NCI-H2081 (cell line): ENCODE data around the gene PFKP.
A peak's percentile ranks its signal among the peaks of the same experiment; 100 is the strongest.
"Not testable (repeated sequence)": the region's sequence is repeated elsewhere in the genome, so short reads cannot be mapped to it uniquely, and the experiment has no call there.

Experiments used
- DNase-seq, 2 experiments: peaks; one replicate each; lab custom pipeline; 2025; lab: John Stamatoyannopoulos, UW

The PFKP gene

DNA sequence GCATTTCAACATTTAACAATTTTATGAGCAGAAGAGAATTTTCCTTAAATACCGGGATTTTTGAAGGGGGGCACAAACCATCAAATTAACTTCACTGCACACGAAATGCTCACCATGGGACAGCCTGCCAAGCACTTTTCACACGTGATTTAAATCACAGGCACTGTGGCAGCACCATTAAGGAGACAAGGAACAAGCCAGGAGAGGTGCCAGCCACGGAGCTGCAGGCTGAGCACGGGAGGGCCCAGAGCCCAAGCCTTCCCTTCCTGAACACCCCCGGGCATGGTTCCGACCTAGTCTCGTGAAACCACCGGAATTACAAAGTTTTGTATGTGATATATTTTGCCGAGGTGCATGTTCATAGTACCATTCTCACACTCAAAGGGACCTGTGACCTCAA lies 91.8 kb downstream of the PFKP start:
- DNase-seq = no peak

DNA sequence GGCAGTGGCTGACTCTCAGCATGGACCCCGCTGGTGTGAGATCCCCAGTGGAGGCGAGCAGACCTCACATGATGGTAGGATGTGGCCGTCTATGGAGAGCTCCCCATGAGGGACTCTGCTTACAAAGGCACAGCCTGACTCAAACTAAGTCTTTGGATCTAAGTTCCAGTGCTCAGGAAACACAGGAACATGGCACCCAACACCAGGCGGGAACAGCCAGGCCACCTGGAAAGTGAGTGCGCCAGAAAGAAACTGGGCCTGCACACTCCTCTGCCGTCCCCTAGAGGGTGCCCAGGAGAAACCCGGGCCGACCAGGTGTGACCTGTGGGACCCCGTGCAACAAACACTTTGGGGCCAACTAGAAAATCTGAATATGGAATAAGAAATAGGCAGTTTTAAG lies 95.2 kb downstream of the PFKP start:
- DNase-seq = no peak

DNA sequence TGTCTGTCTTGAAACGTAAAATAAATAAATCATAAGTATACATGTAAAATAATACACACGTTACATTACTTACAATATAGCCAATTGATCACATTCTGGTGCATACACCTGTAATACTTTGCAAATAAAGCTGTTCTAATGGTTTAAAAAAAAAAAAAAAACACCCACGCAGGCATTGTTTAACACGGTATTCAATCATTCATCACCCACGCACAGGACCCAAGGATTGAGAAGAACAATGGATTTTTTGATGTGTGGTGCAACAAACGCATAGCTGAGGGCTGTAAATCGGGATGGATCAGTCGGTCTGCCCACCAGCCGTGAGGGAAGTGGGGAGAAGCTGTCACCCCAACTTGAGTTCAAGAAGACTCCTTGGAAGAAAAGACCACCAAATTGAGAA lies 96.5 kb downstream of the PFKP start:
- no peak for DNase-seq

DNA sequence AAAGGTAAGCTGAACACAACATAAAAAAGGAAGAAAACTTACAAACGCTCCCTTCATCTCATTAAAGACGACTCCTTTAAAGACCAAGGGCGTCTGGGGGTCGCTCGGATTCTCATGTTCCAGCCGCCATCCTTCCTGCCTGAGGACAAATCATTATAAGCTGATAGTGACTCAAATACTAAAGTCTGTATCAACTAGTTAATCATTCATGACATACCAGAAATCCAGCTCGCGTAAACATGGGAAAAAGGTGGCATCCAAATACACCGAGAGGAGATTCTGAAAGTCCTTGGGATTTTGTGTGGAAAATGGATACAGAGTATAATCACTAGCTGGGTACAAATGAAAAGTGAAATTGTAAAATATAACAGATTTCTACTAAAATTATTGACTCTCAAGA lies 97.8 kb downstream of the PFKP start:
- no peak for DNase-seq

DNA sequence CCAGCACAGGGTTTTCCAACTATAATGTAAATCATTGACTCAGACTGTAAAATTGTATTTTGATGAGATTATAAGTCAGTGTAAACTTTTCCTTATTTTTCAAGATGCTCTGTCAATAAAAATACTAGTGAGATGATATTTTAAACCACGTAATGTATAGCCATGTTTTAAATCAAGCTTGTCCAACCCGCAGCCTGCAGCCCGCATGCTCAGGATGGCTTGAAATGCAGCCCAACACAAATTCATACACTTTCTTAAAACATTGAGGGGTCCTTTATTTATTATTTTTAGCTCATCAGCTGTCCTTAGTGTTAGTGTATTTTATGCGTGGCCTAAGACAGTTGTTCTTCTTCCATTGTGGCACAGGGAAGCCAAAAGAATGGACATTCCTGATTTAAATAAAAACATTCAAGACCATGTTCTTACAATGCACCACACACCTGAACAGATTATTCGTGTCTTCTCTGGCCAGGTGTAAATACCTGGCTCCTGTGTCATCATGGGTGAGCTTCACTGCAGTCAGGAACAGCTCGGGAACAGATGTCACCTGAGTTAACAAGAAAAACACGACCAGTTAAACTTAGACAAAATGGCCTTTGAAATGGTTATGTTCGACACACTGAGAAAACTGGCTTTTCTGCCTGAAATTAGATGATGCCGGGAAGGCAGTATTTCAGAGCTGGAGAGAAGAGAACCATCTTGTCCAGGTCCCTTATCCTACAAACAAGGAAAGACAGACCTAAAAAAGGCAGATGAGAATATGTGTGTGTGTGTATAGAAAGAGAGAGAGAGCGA lies 99.3 kb downstream of the PFKP start:
- no peak for DNase-seq

DNA sequence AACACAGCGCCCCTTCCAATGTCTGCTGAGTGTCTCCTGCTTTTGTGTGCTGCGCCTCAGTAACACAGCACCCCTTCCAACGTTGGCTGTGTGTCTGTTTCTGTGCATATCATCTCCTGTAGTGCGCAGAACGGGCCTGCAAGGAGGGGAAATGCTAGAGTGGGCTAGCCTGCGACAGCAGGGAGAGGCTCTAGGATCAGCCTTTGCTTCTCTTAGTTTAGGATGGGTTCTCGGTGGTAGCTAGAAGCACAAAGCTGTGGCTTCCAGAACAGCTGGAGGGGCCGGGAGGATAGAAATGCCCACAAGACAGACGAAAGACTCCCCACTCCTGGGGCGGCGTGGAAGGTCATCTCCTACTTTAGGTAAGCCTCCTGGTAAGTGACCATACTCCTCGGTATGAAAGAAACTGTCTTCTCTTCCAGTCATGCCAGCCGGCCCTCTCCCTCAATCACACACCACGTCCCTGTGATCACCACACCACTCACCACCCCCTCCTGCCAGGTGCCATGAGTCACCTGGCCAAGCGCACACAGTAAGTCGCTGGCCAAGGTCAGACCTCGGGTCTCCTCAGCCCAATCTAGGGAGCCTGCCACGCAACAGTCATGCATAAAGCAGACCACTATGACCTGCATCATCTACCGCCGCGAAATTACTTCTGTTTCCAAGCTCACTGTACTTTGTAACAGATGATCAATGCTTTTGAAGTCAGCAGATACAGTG lies 100.4 kb downstream of the PFKP start:
- DNase-seq = no peak

DNA sequence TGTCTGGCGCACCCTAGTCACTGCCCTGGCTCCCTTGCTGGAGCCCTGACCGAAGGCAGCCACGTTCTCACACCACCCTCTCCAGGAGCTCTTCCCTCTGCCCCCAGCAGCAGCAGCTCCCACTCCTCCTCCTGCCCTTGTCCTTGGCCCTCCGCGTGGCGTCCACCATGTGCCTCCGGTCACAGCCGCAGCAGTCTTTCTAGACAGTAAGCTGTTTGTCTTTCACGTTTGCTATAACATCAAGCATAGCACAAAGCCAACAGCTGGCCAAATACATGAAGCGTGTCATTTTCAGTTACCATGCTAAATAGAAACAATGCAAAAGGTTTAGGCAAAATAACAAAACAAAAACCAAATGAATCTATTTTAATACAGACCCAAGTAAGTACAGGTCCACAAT lies 101.9 kb downstream of the PFKP start:
- peak; percentile 0 to 51 for DNase-seq

DNA sequence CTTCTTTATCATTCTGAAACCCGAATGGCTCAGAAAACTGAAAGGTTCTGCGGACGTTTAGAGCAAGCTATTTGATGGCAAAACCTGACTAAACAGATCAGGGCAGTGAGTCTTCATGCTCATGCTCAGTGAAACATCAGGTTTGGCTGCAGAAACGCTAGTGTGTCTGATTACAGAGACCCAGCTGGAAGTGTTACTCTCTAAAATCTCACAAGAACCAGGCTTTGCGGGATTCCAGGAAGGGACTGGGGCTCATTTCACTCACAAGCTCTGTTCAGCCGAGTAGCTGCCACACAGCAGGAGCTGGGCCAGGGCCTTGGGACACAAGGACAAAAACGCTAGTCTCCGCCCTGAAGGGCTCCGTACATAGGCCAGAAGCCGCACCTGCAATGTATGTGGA lies 102.3 kb downstream of the PFKP start:
- DNase-seq = peak; percentile 16 to 57

DNA sequence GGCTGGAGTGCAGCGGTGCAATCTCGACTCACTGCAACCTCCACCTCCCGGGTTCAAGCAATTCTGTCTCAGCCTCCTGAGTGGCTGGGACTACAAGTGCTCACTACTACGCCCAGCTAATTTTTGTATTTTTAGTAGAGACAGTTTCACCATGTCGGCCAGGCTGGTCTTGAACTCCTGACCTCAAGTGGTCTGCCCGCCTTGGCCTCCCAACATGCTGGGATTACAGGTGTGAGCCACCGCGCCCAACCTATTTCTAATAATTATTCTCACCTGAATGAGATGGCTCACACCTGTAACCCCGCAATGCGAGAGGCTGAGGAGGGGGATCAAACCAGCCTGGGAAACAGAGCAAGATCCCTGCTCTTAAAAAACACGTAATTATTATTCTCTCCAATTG lies 104.1 kb downstream of the PFKP start:
- not testable (repeated sequence) for DNase-seq

DNA sequence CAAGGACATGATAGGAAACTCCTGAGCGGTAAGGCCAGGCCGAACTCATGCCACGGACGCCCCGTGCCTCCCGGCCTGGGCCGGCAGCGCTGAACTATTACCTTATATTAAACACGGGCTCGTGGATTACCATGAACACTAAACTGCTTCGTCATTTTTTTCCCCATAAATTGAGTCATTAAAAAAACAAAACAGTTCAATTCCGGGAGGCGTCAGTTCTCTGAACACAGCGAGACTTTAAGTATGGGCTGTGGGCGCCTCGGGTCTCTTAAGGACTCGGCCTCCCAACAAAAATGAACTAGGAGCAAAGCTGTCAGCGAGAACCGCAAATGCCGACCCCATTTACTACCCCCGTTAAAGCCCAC lies 104.7 kb downstream of the PFKP start:
- peak in 1 of 2 experiments; percentile 37 for DNase-seq

DNA sequence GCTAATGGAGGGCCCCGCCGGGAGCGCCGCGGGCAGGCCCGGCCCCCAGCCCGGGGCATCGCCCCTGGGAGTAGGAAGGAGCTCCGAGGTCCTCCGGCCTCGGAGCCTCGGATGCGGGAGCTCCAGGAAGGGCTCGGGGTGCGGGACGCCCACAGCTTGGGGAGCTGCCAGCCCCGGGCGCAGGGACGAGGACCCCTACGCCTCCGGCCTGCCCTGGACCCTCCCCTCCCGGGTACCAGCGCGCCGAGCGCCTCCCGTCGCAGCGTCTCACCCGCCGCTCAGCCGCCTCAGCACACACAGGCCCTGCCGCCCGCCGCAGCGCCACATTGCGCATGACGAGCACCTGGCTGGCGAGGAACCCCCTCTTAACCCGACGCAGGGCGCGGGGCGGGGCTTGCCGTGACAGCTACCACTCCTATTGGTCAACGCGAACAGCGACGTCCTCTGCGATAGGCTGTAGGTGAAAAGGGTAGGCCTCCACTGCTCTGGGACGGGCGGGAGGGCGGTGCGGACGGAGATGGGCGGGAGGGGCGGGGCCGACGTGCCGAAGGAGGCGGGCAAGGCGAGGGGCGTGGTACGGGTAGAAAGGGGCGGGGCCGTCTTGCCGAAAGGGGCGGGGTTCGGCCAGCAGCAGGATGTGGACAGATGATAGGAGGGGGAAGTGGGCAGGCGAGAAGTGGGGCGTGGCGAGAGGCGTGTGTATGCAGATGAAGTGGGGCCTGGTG lies 105.3 kb downstream of the PFKP start, which contains the start of gene PITRM1:
TSS of gene PITRM1 (minus strand) at position 337 of the 725 bp plus-strand sequence. CDS start at position 327, 10 bp downstream.
- peak; percentile 95 to 98 for DNase-seq

DNA sequence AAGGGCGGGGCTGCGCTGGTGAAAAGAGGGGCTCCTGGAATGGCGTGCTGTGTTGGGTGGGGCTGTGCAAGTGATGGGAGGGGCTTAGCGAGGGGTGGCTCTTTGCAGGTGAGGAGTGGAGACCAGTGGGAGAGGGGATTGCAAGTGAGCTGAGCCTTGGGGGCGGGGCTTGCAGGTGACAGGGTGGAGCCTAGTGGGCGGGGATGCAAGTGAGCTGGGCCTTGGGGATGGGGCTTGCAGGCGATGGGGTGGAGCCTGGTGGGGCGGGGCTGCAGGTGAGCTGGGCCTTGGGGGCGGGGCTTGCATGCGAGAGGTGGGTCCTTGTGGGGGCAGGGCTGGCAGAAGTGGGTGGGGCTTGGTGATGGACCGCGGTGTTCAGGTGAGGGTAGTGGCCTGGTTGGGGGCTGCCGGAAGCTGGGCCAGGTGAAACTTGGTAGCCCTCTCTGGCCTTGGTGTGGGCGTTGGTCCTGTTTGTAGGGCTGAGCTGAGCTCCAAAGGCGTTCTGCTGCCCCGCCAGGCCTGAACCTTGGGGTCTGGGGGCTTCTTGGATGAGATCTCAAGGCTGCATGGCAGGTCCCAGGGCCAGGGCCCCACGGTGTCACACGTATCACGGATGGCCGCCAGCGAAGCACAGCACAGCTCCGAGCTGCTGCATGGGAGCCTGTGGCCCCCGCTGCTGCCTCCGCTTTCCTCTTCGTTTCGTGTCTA lies 106.0 kb downstream of the PFKP start:
- no peak for DNase-seq

DNA sequence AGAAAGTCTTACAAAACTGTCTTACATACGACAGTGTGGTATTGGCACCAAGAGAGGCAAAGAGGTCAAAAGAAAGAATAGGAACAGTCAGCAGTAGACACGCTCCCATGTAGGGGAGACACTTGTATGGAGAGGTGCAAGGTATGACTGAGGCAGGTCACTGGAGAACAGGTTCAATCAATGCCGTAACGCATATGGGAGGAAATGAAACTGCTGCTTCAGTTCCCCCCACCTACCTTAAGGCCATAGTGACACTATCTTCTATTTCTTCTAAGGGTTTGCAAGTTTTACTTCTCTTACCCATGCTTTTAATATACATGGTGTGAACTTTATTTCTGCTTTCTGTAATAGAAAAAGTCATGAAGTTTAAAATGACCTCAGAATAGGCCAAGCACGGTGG lies 110.7 kb downstream of the PFKP start:
- DNase-seq = no peak

DNA sequence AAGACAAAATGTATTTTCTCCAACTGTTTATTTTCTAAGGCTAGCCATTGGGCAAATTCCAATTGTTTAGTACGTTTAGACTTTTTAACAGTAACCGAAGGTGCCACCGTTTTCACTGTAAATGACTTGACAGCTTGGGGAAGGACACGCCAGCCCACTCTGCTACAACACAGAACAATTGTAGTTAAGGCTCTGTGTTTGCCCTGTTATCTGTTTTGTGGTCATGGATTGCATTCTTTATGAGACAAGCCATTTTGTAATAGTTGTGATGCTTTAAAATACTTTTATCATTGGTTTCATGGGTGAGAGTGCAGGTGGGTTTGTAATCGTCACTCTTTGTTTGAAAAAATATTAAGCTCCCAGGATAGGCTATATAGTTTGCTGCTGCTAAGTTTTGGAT lies 111.8 kb downstream of the PFKP start:
- no peak for DNase-seq

DNA sequence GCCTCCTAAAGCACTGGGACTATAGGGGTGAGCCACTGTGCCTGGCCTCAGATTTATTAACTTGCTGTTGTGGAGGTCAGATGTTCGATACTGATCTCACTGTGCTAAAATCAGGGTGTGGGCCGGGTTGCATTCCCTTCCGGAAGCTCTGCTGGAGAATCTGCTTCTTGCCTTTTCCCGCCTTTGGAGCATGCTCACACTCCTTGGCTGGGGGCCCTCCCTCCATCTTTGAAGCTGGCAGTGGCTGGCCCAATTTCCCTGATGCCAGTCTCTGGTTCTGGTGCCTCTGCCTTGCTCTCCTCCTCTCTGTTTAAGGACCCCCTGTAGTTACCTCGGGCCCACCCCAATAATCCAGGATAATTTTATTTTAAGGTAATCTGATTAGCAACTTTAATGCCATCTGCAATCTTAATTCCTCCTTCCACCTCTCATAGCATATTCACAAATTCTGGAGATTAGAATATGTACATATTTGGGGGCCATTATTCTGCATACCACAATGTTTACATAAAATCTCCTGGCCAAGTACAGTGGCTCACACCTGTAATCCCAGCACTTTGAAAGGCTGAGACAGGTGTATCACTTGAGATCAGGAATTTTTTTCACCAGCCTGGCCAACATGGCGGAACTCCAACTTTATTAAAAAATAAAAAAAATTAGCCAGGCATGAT lies 113.1 kb downstream of the PFKP start:
- no peak for DNase-seq

DNA sequence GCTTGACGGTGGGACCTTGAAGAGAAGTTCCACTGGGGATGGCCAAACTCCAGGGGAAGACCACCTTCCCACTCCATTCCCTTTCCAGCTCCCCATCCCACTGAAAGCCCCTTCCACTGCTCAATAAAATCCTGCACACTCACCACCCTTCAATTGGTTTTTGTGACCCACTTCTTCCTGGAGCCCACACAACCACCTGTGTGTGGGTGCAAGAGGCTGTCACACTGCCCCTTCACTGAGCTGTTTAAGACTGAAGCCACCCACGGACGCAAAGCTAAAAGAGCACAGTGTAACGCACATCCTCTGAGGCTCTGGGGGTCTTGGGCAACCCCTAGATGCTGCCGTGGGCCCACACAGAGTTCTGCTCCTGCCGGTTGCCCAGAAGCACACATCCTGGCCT lies 118.0 kb downstream of the PFKP start:
- DNase-seq = no peak

DNA sequence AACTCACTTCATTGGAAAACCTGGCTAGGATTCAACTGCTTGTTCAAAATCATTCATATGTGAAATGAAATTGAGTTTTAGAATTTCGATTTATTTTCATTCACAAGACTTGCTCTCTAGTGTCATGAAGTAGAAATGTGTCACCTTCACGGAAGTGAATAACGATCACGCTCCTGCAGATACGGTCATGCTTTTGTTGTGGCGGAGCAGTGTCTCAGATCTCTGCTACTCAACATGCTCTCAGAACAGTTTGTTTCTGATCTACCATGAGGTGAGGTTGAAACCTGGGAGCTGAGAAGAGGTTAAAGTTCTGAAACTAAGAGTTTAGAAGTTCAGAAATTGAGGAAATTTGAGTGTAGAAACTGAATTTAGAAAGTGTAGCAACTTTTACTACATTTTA lies 119.0 kb downstream of the PFKP start:
- DNase-seq = no peak
